ENCODE measurements around the gene STMN3.

DNA sequence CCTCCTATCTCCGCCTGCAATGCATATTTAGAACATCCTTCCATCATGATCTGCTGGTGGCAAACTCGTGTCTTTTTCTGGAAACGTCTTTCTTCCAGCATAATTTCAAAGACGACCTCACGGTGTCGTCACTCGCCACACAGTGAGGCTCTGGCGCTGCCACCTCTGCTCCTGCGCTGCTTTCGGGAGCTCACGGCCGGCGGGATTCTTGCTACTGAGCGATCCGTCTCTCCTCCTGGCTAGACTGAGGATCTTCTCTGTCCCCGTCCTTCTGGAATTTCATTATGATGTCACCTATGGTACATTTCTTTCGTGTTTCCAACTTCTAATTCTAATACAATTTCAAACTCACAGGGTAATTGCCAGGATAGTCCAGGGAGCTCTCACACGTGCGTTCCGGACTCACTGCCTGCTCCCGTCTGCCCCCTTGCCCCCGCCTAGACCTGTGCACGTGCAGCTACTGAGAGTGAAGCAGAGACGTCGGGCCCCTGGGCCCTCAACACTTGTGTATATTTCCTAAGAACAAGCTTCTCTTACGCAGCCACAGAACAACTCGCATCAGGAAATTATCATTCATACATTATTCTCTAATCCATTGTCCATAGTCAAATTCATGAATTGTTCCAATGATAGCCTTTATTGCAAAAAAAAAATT, 53.7 kb downstream of the STMN3 start:
- TF ChIP-seq, protein P1, sequence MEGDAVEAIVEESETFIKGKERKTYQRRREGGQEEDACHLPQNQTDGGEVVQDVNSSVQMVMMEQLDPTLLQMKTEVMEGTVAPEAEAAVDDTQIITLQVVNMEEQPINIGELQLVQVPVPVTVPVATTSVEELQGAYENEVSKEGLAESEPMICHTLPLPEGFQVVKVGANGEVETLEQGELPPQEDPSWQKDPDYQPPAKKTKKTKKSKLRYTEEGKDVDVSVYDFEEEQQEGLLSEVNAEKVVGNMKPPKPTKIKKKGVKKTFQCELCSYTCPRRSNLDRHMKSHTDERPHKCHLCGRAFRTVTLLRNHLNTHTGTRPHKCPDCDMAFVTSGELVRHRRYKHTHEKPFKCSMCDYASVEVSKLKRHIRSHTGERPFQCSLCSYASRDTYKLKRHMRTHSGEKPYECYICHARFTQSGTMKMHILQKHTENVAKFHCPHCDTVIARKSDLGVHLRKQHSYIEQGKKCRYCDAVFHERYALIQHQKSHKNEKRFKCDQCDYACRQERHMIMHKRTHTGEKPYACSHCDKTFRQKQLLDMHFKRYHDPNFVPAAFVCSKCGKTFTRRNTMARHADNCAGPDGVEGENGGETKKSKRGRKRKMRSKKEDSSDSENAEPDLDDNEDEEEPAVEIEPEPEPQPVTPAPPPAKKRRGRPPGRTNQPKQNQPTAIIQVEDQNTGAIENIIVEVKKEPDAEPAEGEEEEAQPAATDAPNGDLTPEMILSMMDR (IDR thresholded peaks at IDR 0.05) = no peak
- no peak for TF ChIP-seq FOXM1 (IDR thresholded peaks at IDR 0.05; ENCODE audit: low read depth)
- no peak for TF ChIP-seq POLR2AphosphoS5 (IDR thresholded peaks at IDR 0.05; ENCODE audit: low read depth, low read length)
- TF ChIP-seq SIN3A (IDR thresholded peaks at IDR 0.05; ENCODE audit: borderline replicate concordance, low read depth, low read length) = no peak
- no peak for TF ChIP-seq FOXJ3 (CRISPR knock-in tag; IDR thresholded peaks at IDR 0.05)
- TF ChIP-seq GATA2 (CRISPR knock-in tag; IDR thresholded peaks at IDR 0.05) = no peak
- TF ChIP-seq, protein P2, sequence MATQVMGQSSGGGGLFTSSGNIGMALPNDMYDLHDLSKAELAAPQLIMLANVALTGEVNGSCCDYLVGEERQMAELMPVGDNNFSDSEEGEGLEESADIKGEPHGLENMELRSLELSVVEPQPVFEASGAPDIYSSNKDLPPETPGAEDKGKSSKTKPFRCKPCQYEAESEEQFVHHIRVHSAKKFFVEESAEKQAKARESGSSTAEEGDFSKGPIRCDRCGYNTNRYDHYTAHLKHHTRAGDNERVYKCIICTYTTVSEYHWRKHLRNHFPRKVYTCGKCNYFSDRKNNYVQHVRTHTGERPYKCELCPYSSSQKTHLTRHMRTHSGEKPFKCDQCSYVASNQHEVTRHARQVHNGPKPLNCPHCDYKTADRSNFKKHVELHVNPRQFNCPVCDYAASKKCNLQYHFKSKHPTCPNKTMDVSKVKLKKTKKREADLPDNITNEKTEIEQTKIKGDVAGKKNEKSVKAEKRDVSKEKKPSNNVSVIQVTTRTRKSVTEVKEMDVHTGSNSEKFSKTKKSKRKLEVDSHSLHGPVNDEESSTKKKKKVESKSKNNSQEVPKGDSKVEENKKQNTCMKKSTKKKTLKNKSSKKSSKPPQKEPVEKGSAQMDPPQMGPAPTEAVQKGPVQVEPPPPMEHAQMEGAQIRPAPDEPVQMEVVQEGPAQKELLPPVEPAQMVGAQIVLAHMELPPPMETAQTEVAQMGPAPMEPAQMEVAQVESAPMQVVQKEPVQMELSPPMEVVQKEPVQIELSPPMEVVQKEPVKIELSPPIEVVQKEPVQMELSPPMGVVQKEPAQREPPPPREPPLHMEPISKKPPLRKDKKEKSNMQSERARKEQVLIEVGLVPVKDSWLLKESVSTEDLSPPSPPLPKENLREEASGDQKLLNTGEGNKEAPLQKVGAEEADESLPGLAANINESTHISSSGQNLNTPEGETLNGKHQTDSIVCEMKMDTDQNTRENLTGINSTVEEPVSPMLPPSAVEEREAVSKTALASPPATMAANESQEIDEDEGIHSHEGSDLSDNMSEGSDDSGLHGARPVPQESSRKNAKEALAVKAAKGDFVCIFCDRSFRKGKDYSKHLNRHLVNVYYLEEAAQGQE (IDR thresholded peaks at IDR 0.05; ENCODE audit: low read depth, low read length) = no peak
- no peak for TF ChIP-seq RAD21 (IDR thresholded peaks at IDR 0.05; ENCODE audit: low read length)
- TF ChIP-seq MXI1 (IDR thresholded peaks at IDR 0.05; ENCODE audit: low read depth, low read length) = no peak
